HEK293 (cell line): ENCODE results near the gene MED25.

Source experiments
- AEBP2 ChIP-seq: fragments of 450-650 bp; formaldehyde crosslinking; IDR thresholded peaks from 2 replicates; pipeline ENCODE4 v1.5.1; 2016; ENCODE audit warnings: missing biosample characterization, missing genetic modification characterization, borderline replicate concordance
- GLI2 ChIP-seq: fragments of 450-650 bp; formaldehyde crosslinking; IDR thresholded peaks from 2 replicates; pipeline ENCODE4; 2017; ENCODE audit warnings: missing biosample characterization, missing genetic modification characterization, low read depth, borderline replicate concordance
- INSM2 ChIP-seq: fragments of 450-650 bp; formaldehyde crosslinking; IDR thresholded peaks from 2 replicates; pipeline ENCODE4 v1.5.1; 2016; ENCODE audit warnings: missing biosample characterization, missing genetic modification characterization
- KLF16 ChIP-seq: fragments of 450-650 bp; formaldehyde crosslinking; IDR thresholded peaks from 2 replicates; pipeline ENCODE4 v1.5.1; 2017; ENCODE audit warnings: missing biosample characterization, missing genetic modification characterization
- KLF17 ChIP-seq: fragments of 450-650 bp; formaldehyde crosslinking; IDR thresholded peaks from 2 replicates; pipeline ENCODE4 v1.5.1; 2016; ENCODE audit warnings: missing biosample characterization, missing genetic modification characterization
- KLF7 ChIP-seq: fragments of 450-650 bp; formaldehyde crosslinking; IDR thresholded peaks from 2 replicates; pipeline ENCODE4 v1.5.1; 2016; ENCODE audit warnings: missing biosample characterization, missing genetic modification characterization, borderline replicate concordance
- OVOL3 ChIP-seq: fragments of 450-650 bp; formaldehyde crosslinking; IDR thresholded peaks from 2 replicates; pipeline ENCODE4 v1.5.1; 2016; ENCODE audit warnings: missing biosample characterization, missing genetic modification characterization
- PRDM10 ChIP-seq: fragments of 450-650 bp; formaldehyde crosslinking; IDR thresholded peaks from 2 replicates; pipeline ENCODE4 v1.5.1; 2016; ENCODE audit warnings: missing biosample characterization, missing genetic modification characterization
- PRDM2 ChIP-seq: fragments of 450-650 bp; formaldehyde crosslinking; IDR thresholded peaks from 2 replicates; pipeline ENCODE4 v1.5.1; 2016; ENCODE audit warnings: missing biosample characterization, missing genetic modification characterization, borderline replicate concordance
- ZNF354C ChIP-seq: fragments of 450-650 bp; formaldehyde crosslinking; IDR thresholded peaks from 2 replicates; pipeline ENCODE4 v1.5.1; 2016; ENCODE audit warnings: missing biosample characterization, missing genetic modification characterization, low read depth, borderline replicate concordance
- ZNF398 ChIP-seq: fragments of 450-650 bp; formaldehyde crosslinking; IDR thresholded peaks from 2 replicates; pipeline ENCODE4 v1.5.1; 2017; ENCODE audit warnings: missing biosample characterization, missing genetic modification characterization
- ZNF423 ChIP-seq: fragments of 450-650 bp; formaldehyde crosslinking; IDR thresholded peaks from 2 replicates; pipeline ENCODE4 v1.5.1; 2016; ENCODE audit warnings: missing biosample characterization, missing genetic modification characterization
- ZNF514 ChIP-seq: fragments of 450-650 bp; formaldehyde crosslinking; IDR thresholded peaks from 2 replicates; pipeline ENCODE4 v1.5.1; 2016; ENCODE audit warnings: missing biosample characterization, missing genetic modification characterization
- ZNF677 ChIP-seq: fragments of 450-650 bp; IDR thresholded peaks from 2 replicates; pipeline ENCODE4 v1.5.0; 2018; ENCODE audit warnings: missing biosample characterization, mild to moderate bottlenecking, missing genetic modification characterization, moderate library complexity
- ZNF704 ChIP-seq: fragments of 450-650 bp; formaldehyde crosslinking; IDR thresholded peaks from 2 replicates; pipeline ENCODE4 v1.5.1; 2016; ENCODE audit warnings: missing biosample characterization, missing genetic modification characterization
- ZNF707 ChIP-seq: fragments of 450-650 bp; formaldehyde crosslinking; IDR thresholded peaks from 2 replicates; pipeline ENCODE4 v1.5.1; 2016; ENCODE audit warnings: missing biosample characterization, missing genetic modification characterization
- ZNF776 ChIP-seq: fragments of 450-650 bp; formaldehyde crosslinking; IDR thresholded peaks from 2 replicates; pipeline ENCODE4 v1.5.0; 2017; ENCODE audit warnings: missing biosample characterization, missing genetic modification characterization, borderline replicate concordance
- ZNF791 ChIP-seq: fragments of 450-650 bp; formaldehyde crosslinking; IDR thresholded peaks from 2 replicates; pipeline ENCODE4 v1.5.1; 2016; ENCODE audit warnings: missing biosample characterization, missing genetic modification characterization
- ZNF792 ChIP-seq: fragments of 450-650 bp; formaldehyde crosslinking; IDR thresholded peaks from 2 replicates; pipeline ENCODE4 v1.5.1; 2016; ENCODE audit warnings: missing biosample characterization, missing genetic modification characterization
- ZSCAN16 ChIP-seq: fragments of 450-650 bp; formaldehyde crosslinking; IDR thresholded peaks from 2 replicates; pipeline ENCODE4 v1.5.1; 2016; ENCODE audit warnings: missing biosample characterization, missing genetic modification characterization

MED25 gene

GRCh38 chr19:49850487-49851342, 32.6 kb downstream of the MED25 start, which contains the start of gene PTOV1 (continued):
- no peak for TF ChIP-seq PRDM2 (tag by site-specific recombination)
- TF ChIP-seq ZNF704 (tag by site-specific recombination) = no peak
- TF ChIP-seq KLF7 (tag by site-specific recombination) = no peak; the same call in 1 of the 2 replicates
- no peak for TF ChIP-seq AEBP2 (tag by site-specific recombination)
- peak; percentile 97 for TF ChIP-seq ZNF398 (tag by site-specific recombination)
- TF ChIP-seq KLF16 (tag by site-specific recombination) = peak; percentile 97
- no peak for TF ChIP-seq ZNF791
- TF ChIP-seq GLI2 (tag by site-specific recombination) = no peak
- no peak for TF ChIP-seq ZNF776 (tag by site-specific recombination)
- no peak for TF ChIP-seq ZNF423 (tag by site-specific recombination)
- 0 out of 2 replicates have a peak, but pooled peaks have one; percentile 18 for TF ChIP-seq ZNF677 (tag by site-specific recombination)
- TF ChIP-seq ZSCAN16 (tag by site-specific recombination) = 0 out of 2 replicates have a peak, but pooled peaks have one; percentile 55
- TF ChIP-seq INSM2 (tag by site-specific recombination) = 0 out of 2 replicates have a peak, but pooled peaks have one; percentile 54
- no peak for TF ChIP-seq ZNF514 (tag by site-specific recombination)
- peak; percentile 100 for TF ChIP-seq PRDM10
- TF ChIP-seq OVOL3 (tag by site-specific recombination) = no peak
- TF ChIP-seq ZNF707 = no peak
- 0 out of 2 replicates have a peak, but pooled peaks have one; percentile 51 for TF ChIP-seq KLF17 (tag by site-specific recombination)
- TF ChIP-seq ZNF354C (tag by site-specific recombination) = no peak
- no peak for TF ChIP-seq ZNF792 (tag by site-specific recombination)
